Measurements from ENCODE around the gene BTNL2. TPM values are rescaled to one million over a fixed set of nuclear protein-coding genes. Genes with fewer than 3 reads are reported as not detected.

The BTNL2 gene
- total RNA-seq, 1 experiment from 2014 or later: not detected

GRCh38 chr6:32393665-32394420 lies 13.1 kb downstream of the BTNL2 start:
- Histone ChIP-seq H3K9me2 (ENCODE audit: insufficient read depth) (no peaks in the 10 kb centered on the region), H3K4me1 (replicated peaks; ENCODE audit: insufficient read depth) (no peaks in the 10 kb centered on the region), H3K27ac (no peak overlapping the region), H3K4me2 (no peak overlapping the region), H3K36me3 (ENCODE audit: low read depth) (no peaks in the 10 kb centered on the region), H4K20me1 (ENCODE audit: insufficient read depth) (no peaks in the 10 kb centered on the region), H3K27me3 (ENCODE audit: insufficient read depth, low read depth) (peaks cover 33% of the 10 kb centered on the region), H3K9me3 (ENCODE audit: insufficient read depth, low read depth) (no peaks in the 10 kb centered on the region), H3F3A (ENCODE audit: insufficient read depth, low read depth) (no peaks in the 10 kb centered on the region), H3K4me3 (no peak overlapping the region), H3K79me2 (ENCODE audit: low read depth) (no peaks in the 10 kb centered on the region), H2AFZ (no peak overlapping the region)
- no TSS peak for BruUV-seq (replicated peaks)
- DNase-seq: no peak
- ChIA-PET POLR2A (ENCODE audit: unreplicated experiment) (no interaction called here), CTCF (no interaction called here)
- intact Hi-C loops (cut with micrococcal nuclease; ENCODE audit: unreplicated experiment): loop anchor here (10.0 kb wide), 1 partner anchor 139 kb away; no protein-coding TSS in a partner anchor
- TF ChIP-seq CTCF (conservative IDR thresholded peaks at IDR 0.05) (no peak), EZH2 (IDR thresholded peaks at IDR 0.05; ENCODE audit: low read depth) (no peak)

GRCh38 chr6:32391505-32391904 lies 15.5 kb downstream of the BTNL2 start:
- CTCF ChIA-PET: interaction anchor here (0.6 kb wide), 1 partner anchor 194 kb away, joined by 3 read pairs; no protein-coding TSS in a partner anchor

More at GRCh38 chr6:32391505-32391904, 15.5 kb downstream of the BTNL2 start:
- POLR2A ChIA-PET (ENCODE audit: unreplicated experiment): no interaction called here
- Histone ChIP-seq H3K4me3 (no peak overlapping the region), H3K9me2 (ENCODE audit: insufficient read depth) (no peaks in the 10 kb centered on the region), H3K4me2 (no peak overlapping the region), H3K79me2 (ENCODE audit: low read depth) (no peaks in the 10 kb centered on the region), H3K9me3 (ENCODE audit: insufficient read depth, low read depth) (no peaks in the 10 kb centered on the region), H3K27me3 (ENCODE audit: insufficient read depth, low read depth) (peaks cover 27% of the 10 kb centered on the region), H3K4me1 (replicated peaks; ENCODE audit: insufficient read depth) (no peaks in the 10 kb centered on the region), H2AFZ (no peak overlapping the region), H3F3A (ENCODE audit: insufficient read depth, low read depth) (no peaks in the 10 kb centered on the region), H4K20me1 (ENCODE audit: insufficient read depth) (no peaks in the 10 kb centered on the region), H3K36me3 (ENCODE audit: low read depth) (no peaks in the 10 kb centered on the region), H3K27ac (no peak overlapping the region)
- intact Hi-C loops (cut with micrococcal nuclease; ENCODE audit: unreplicated experiment): loop anchor here (10.0 kb wide), 1 partner anchor 137 kb away; no protein-coding TSS in a partner anchor
- no peak for TF ChIP-seq CTCF (conservative IDR thresholded peaks at IDR 0.05)
- TF ChIP-seq EZH2 (IDR thresholded peaks at IDR 0.05; ENCODE audit: low read depth): no peak
- no TSS peak for BruUV-seq (replicated peaks)
- DNase-seq: no peak
